IMR-90 (cell line): ENCODE data around the gene IFNGR1. TPM values are rescaled to one million over a fixed set of nuclear protein-coding genes. Genes with fewer than 3 reads are reported as not detected.

Experiments used
- ATAC-seq: fragments of 200-7000 bp; cut with Tn5 transposase; 2 replicates; pipeline ENCODE4 v1.9.1; 2020; ENCODE audit warnings: low read depth, mild to moderate bottlenecking, moderate library complexity
- BruUV-seq: library from RNA; stranded (reverse); fragments of 400-500 nt; replicated peaks from 2 replicates; lab custom pipeline; 2021; lab: Mats Ljungman, UMichigan
- CTCF ChIA-PET: fragments of 300-600 bp; formaldehyde crosslinking; extraction: SDS; loops from one replicate; lab custom pipeline; 2021; ENCODE audit warnings: antibody characterized with exemption; lab: Yijun Ruan, JAX
- POLR2A ChIA-PET: fragments of 300-600 bp; sonication (Branson Sonifier 250); formaldehyde crosslinking; loops from one replicate; lab custom pipeline; 2022; ENCODE audit warnings: antibody characterized with exemption; ENCODE audit not compliant: unreplicated experiment; lab: Charles Lee
- DNase-seq: peaks from one replicate; pipeline ENCODE4 v3.0.0; 2013
- H2AFZ ChIP-seq: replicated peaks from 2 replicates; pipeline ENCODE3; 2013; ENCODE audit warnings: low read length, mild to moderate bottlenecking; ENCODE audit not compliant: poor library complexity
- H2AK5ac ChIP-seq: 2 replicates; pipeline ENCODE4 v1.6.1; 2013; ENCODE audit warnings: low read depth, low read length, inconsistent platforms
- H2AK9ac ChIP-seq: replicated peaks from 2 replicates; pipeline ENCODE3; 2013; ENCODE audit warnings: mild to moderate bottlenecking, low read depth, low read length, moderate library complexity; ENCODE audit not compliant: poor library complexity
- H2BK120ac ChIP-seq: 2 replicates; pipeline ENCODE4 v1.6.1; 2013; ENCODE audit warnings: low read depth, low read length, inconsistent platforms
- H2BK15ac ChIP-seq: 3 replicates; pipeline ENCODE4 v1.6.1; 2013; ENCODE audit warnings: low read depth, low read length, inconsistent platforms
- H2BK20ac ChIP-seq: 2 replicates; pipeline ENCODE4 v1.6.1; 2013; ENCODE audit warnings: low read depth, mild to moderate bottlenecking, inconsistent platforms, low read length, moderate library complexity
- H2BK5ac ChIP-seq: 2 replicates; pipeline ENCODE4 v1.6.1; 2013; ENCODE audit warnings: mild to moderate bottlenecking, low read depth, low read length, inconsistent platforms; ENCODE audit not compliant: poor library complexity, severe bottlenecking
- H3K14ac ChIP-seq: replicated peaks from 2 replicates; pipeline ENCODE4 v1.6.1; 2013; ENCODE audit warnings: low read depth, low read length, inconsistent platforms
- H3K18ac ChIP-seq: 2 replicates; pipeline ENCODE4 v1.6.1; 2013; ENCODE audit warnings: low read depth, low read length, control low read depth
- H3K23ac ChIP-seq: 2 replicates; pipeline ENCODE4 v1.6.1; 2013; ENCODE audit warnings: low read depth, low read length, inconsistent platforms
- H3K27ac ChIP-seq: 2 replicates; pipeline ENCODE4 v1.5.1; 2013; ENCODE audit warnings: mild to moderate bottlenecking, control low read depth, low read length; ENCODE audit not compliant: insufficient read depth
- H3K27me3 ChIP-seq: 2 replicates; pipeline ENCODE4 v1.6.1; 2013; ENCODE audit warnings: low read length; ENCODE audit not compliant: control insufficient read depth, insufficient read depth
- H3K36me3 ChIP-seq: 2 replicates; pipeline ENCODE4 v1.6.1; 2013; ENCODE audit warnings: low read length, mixed read lengths; ENCODE audit not compliant: control insufficient read depth, insufficient read depth
- H3K4ac ChIP-seq: 2 replicates; pipeline ENCODE4 v1.6.1; 2013; ENCODE audit warnings: low read depth, low read length, inconsistent platforms
- H3K4me1 ChIP-seq: 2 replicates; pipeline ENCODE4 v1.6.1; 2013; ENCODE audit warnings: low read length, mixed read lengths; ENCODE audit not compliant: control insufficient read depth, insufficient read depth
- H3K4me2 ChIP-seq: 2 replicates; pipeline ENCODE4 v1.6.1; 2013; ENCODE audit warnings: low read depth, mild to moderate bottlenecking, control low read depth, low read length, moderate library complexity
- H3K4me3 ChIP-seq: 2 replicates; pipeline ENCODE4 v1.5.1; 2013; ENCODE audit warnings: low read depth, mild to moderate bottlenecking, control low read depth, low read length, moderate library complexity; ENCODE audit not compliant: insufficient read depth
- H3K56ac ChIP-seq: 2 replicates; pipeline ENCODE4 v1.6.1; 2013; ENCODE audit warnings: low read length, inconsistent platforms; ENCODE audit not compliant: insufficient read depth; ENCODE audit errors: extremely low read depth
- H3K79me1 ChIP-seq, 2 experiments: 2 replicates each; pipeline ENCODE4 v1.6.1; 2013; ENCODE audit warnings: low read length in 2 of 2, inconsistent platforms in 1 of 2, low read depth in 1 of 2
- H3K9ac ChIP-seq: 2 replicates; pipeline ENCODE4 v1.6.1; 2013; ENCODE audit warnings: low read depth, low read length, control low read depth
- H3K9me1 ChIP-seq: 2 replicates; pipeline ENCODE4 v1.6.1; 2013; ENCODE audit warnings: low read length, inconsistent platforms; ENCODE audit not compliant: insufficient read depth
- H3K9me3 ChIP-seq: 2 replicates; pipeline ENCODE4 v1.6.1; 2013; ENCODE audit warnings: low read length; ENCODE audit not compliant: control insufficient read depth, insufficient read depth
- H4K20me1 ChIP-seq: 2 replicates; pipeline ENCODE4 v1.6.1; 2013; ENCODE audit warnings: low read length, inconsistent platforms; ENCODE audit not compliant: insufficient read depth
- H4K5ac ChIP-seq: 2 replicates; pipeline ENCODE4 v1.6.1; 2013; ENCODE audit warnings: mild to moderate bottlenecking, low read depth, low read length, control low read depth
- H4K8ac ChIP-seq, 2 experiments: 2 replicates each; pipeline ENCODE4 v1.6.1; 2013; ENCODE audit warnings: low read depth in 2 of 2, low read length in 2 of 2, control low read depth in 1 of 2, inconsistent platforms in 1 of 2
- H4K91ac ChIP-seq: 2 replicates; pipeline ENCODE4 v1.6.1; 2013; ENCODE audit warnings: low read depth, low read length, inconsistent platforms; ENCODE audit not compliant: insufficient read depth
- BHLHE40 ChIP-seq: fragments of 150-350 bp; IDR thresholded peaks from 2 replicates; pipeline ENCODE4 v1.6.1; 2016; ENCODE audit warnings: mild to moderate bottlenecking, low read depth, low read length
- CEBPB ChIP-seq: IDR thresholded peaks from 2 replicates; pipeline ENCODE4 v1.6.1; 2012; ENCODE audit warnings: low read depth, low read length, improper control_type of control experiment
- FOS ChIP-seq: fragments of 150-350 bp; IDR thresholded peaks from 2 replicates; pipeline ENCODE4 v1.6.1; 2016; ENCODE audit warnings: low read depth, low read length
- RAD21 ChIP-seq: IDR thresholded peaks from 2 replicates; pipeline ENCODE4 v1.6.1; 2012; ENCODE audit warnings: low read length, improper control_type of control experiment
- RCOR1 ChIP-seq: IDR thresholded peaks from 2 replicates; pipeline ENCODE4 v1.6.1; 2012; ENCODE audit warnings: mild to moderate bottlenecking, low read length, improper control_type of control experiment; ENCODE audit not compliant: insufficient replicate concordance
- RFX5 ChIP-seq: IDR thresholded peaks from 2 replicates; pipeline ENCODE4 v1.8.0; 2012; ENCODE audit warnings: low read depth, mild to moderate bottlenecking, low read length, moderate library complexity
- SMC3 ChIP-seq: fragments of 150-350 bp; IDR thresholded peaks from 2 replicates; pipeline ENCODE4 v1.6.1; 2016; ENCODE audit warnings: low read depth, mild to moderate bottlenecking, antibody characterized with exemption, low read length, moderate library complexity
- whole genome bisulfite sequencing, 2 experiments: methylation state at CpG; one replicate each; pipeline versions ENCODE4 v1.1.5 to v1.1.7; 2013; ENCODE audit warnings: missing lambda C conversion rate in 2 of 2; ENCODE audit not compliant: insufficient read length in 1 of 2; ENCODE audit errors: extremely low coverage in 2 of 2; 5-methylcytosine and 5-hydroxymethylcytosine counted together
- dilution Hi-C: fragments of 300-500 bp; cut with HindIII; formaldehyde crosslinking; loops from one replicate; pipeline ENCODE4 v1.14.3; 2018; ENCODE audit warnings: low sequenced_read_pairs; ENCODE audit not compliant: unreplicated experiment
- in situ Hi-C: fragments of 300-500 bp; cut with MboI; formaldehyde crosslinking; loops from 3 replicates; pipeline ENCODE4 v1.14.3; 2019; ENCODE audit warnings: low sequenced_read_pairs, inconsistent platforms, mixed read lengths
- intact Hi-C: fragments of 100-400 bp; cut with micrococcal nuclease; formaldehyde crosslinking; loops from 2 replicates; pipeline ENCODE4 v1.10.0; 2022
- polyA plus RNA-seq, 3 experiments: library from polyadenylated mRNA; depleted of rRNA; stranded (reverse); fragments of >200 nt; gene quantifications; 2 replicates each; pipeline ENCODE4 v1.2.3, GENCODE V29; 2012; ENCODE audit warnings: low replicate concordance in 1 of 3
- total RNA-seq: library from RNA; depleted of rRNA; stranded (reverse); fragments of >200 nt; gene quantifications from 2 replicates; pipeline ENCODE4 v1.2.3, GENCODE V29; 2012
- TF ChIP-seq, protein P1 (sequence below): conservative IDR thresholded peaks from 2 replicates; pipeline ENCODE4 v1.5.1; 2012; ENCODE audit warnings: mild to moderate bottlenecking, low read depth, low read length, improper control_type of control experiment
- TF ChIP-seq, protein P2 (sequence below): fragments of 150-350 bp; IDR thresholded peaks from 2 replicates; pipeline ENCODE4 v1.6.1; 2016; ENCODE audit warnings: low read depth, mild to moderate bottlenecking, low read length, moderate library complexity, borderline replicate concordance

Gene IFNGR1
- total and polyA plus RNA-seq, 2 of the 4 experiments (the other 2 are of a cell fraction) = 19.1 to 25.6 TPM

DNA sequence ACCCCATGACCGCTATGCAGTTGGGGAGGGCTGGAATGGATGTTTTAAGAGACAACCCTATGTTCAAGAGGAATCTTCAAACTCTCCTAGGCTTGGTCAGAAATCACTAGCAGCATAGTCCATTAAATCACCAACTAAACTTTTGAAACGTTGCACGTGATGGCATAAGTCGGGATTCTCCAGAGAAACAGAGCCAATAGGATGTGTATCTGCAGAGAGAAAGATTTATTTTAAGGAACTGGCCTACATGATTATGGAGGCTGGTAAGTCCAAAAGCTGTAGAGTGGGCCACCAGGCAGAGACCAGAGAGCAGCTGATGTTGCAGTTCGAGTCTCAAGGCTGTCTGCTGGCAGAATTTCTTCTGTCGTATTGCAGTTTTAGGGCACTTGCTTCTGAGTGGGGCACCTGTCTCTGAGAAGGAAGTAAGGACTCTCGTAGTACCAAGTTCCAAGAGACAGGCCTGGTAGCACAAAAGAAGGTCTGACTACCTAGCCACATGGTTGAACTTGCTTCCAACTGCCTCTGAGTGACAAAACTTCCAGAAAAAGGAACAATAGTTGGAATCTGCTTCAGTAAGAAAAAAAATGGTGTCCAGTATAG, 11.9 kb upstream of the IFNGR1 start:
- CTCF ChIA-PET = no interaction called here

More for the DNA sequence above, 11.9 kb upstream of the IFNGR1 start:
- Histone ChIP-seq H3K79me1 (no peaks in the 10 kb centered on the region), H3K9me1 (no peaks in the 10 kb centered on the region), H3K56ac (no peak overlapping the region), H3K4me2 (no peak overlapping the region), H2BK15ac (no peak overlapping the region), H3K9ac (no peak overlapping the region), H2AK9ac (no peak overlapping the region), H3K23ac (no peak overlapping the region), H2BK20ac (no peak overlapping the region), H3K18ac (no peak overlapping the region), H2BK120ac (no peak overlapping the region), H3K4me3 (no peak overlapping the region), H2AFZ (no peak overlapping the region), H3K4ac (no peak overlapping the region), H3K36me3 (no peaks in the 10 kb centered on the region), H2BK5ac (no peak overlapping the region), H4K5ac (no peak overlapping the region), H3K9me3 (no peaks in the 10 kb centered on the region), H2AK5ac (no peak overlapping the region), H3K4me1 (peaks cover 4% of the 10 kb centered on the region), H4K91ac (no peak overlapping the region), H3K27me3 (peaks cover 17% of the 10 kb centered on the region), H4K20me1 (no peaks in the 10 kb centered on the region), H4K8ac (no peak overlapping the region), H3K27ac (no peak overlapping the region), H3K14ac (no peak overlapping the region)
- in situ Hi-C loops (no loop called here), intact Hi-C loops (no loop called here), dilution Hi-C loops (no loop called here)
- no TSS peak for BruUV-seq
- POLR2A ChIA-PET = interaction anchor here (0.7 kb wide), 1 partner anchor 194 kb away, joined by 3 read pairs; no protein-coding TSS in a partner anchor
- ATAC-seq (no peak), DNase-seq (no peak)
- TF ChIP-seq CEBPB (no peak), BHLHE40 (no peak), RFX5 (no peak), SMC3 (no peak), RAD21 (no peak), RCOR1 (no peak), FOS (no peak)
- TF ChIP-seq, protein P1, sequence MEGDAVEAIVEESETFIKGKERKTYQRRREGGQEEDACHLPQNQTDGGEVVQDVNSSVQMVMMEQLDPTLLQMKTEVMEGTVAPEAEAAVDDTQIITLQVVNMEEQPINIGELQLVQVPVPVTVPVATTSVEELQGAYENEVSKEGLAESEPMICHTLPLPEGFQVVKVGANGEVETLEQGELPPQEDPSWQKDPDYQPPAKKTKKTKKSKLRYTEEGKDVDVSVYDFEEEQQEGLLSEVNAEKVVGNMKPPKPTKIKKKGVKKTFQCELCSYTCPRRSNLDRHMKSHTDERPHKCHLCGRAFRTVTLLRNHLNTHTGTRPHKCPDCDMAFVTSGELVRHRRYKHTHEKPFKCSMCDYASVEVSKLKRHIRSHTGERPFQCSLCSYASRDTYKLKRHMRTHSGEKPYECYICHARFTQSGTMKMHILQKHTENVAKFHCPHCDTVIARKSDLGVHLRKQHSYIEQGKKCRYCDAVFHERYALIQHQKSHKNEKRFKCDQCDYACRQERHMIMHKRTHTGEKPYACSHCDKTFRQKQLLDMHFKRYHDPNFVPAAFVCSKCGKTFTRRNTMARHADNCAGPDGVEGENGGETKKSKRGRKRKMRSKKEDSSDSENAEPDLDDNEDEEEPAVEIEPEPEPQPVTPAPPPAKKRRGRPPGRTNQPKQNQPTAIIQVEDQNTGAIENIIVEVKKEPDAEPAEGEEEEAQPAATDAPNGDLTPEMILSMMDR = no peak
- TF ChIP-seq, protein P2, sequence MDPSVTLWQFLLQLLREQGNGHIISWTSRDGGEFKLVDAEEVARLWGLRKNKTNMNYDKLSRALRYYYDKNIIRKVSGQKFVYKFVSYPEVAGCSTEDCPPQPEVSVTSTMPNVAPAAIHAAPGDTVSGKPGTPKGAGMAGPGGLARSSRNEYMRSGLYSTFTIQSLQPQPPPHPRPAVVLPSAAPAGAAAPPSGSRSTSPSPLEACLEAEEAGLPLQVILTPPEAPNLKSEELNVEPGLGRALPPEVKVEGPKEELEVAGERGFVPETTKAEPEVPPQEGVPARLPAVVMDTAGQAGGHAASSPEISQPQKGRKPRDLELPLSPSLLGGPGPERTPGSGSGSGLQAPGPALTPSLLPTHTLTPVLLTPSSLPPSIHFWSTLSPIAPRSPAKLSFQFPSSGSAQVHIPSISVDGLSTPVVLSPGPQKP = no peak
- 83% methylated on average over 1 of the region's 7 CpGs; no CpG with 5 or more reads in 1 of the 2 experiments for WGBS, 2 experiments
